ENCODE data around the gene ADM.

The ADM gene

GRCh38 chr11:10318527-10318802 is 13.6 kb downstream of the ADM start:
- DNase-seq (ENCODE audit: extremely low read depth, insufficient read length): no peak
- TF ChIP-seq CTCF (IDR thresholded peaks at IDR 0.05; ENCODE audit: insufficient read depth, low read length, poor library complexity, severe bottlenecking): no peak
- Histone ChIP-seq H3K4me3 (replicated peaks; ENCODE audit: low read depth, low read length) (no peak overlapping the region), H3K27me3 (replicated peaks; ENCODE audit: control insufficient read depth, insufficient read depth, low read length) (no peaks in the 10 kb centered on the region; the same call in 1 of the 2 replicates), H3K36me3 (ENCODE audit: control insufficient read depth, insufficient read depth, low read length) (no peaks in the 10 kb centered on the region)

- no peak for TF ChIP-seq CTCF (IDR thresholded peaks at IDR 0.05; ENCODE audit: insufficient read depth, low read length, poor library complexity, severe bottlenecking)
These were observed 15.1 kb downstream of the ADM start for GRCh38 chr11:10319702-10320558.

GRCh38 chr11:10320736-10321465 is 16.0 kb downstream of the ADM start:
- Histone ChIP-seq H3K27me3 (replicated peaks; ENCODE audit: control insufficient read depth, insufficient read depth, low read length) (no peaks in the 10 kb centered on the region; the same call in 1 of the 2 replicates), H3K4me3 (replicated peaks; ENCODE audit: low read depth, low read length) (no peak overlapping the region), H3K36me3 (ENCODE audit: control insufficient read depth, insufficient read depth, low read length) (no peaks in the 10 kb centered on the region)
- no peak for DNase-seq (ENCODE audit: extremely low read depth, insufficient read length)
- no peak for TF ChIP-seq CTCF (IDR thresholded peaks at IDR 0.05; ENCODE audit: insufficient read depth, low read length, poor library complexity, severe bottlenecking)

More at GRCh38 chr11:10319702-10320558, 15.1 kb downstream of the ADM start:
- Histone ChIP-seq H3K27me3 (replicated peaks; ENCODE audit: control insufficient read depth, insufficient read depth, low read length) (no peaks in the 10 kb centered on the region; the same call in 1 of the 2 replicates), H3K36me3 (ENCODE audit: control insufficient read depth, insufficient read depth, low read length) (no peaks in the 10 kb centered on the region), H3K4me3 (replicated peaks; ENCODE audit: low read depth, low read length) (no peak overlapping the region)
- DNase-seq (ENCODE audit: extremely low read depth, insufficient read length): no peak

- H3K36me3 ChIP-seq (ENCODE audit: control insufficient read depth, insufficient read depth, low read length): no peaks in the 10 kb centered on the region
- DNase-seq (ENCODE audit: extremely low read depth, insufficient read length): no peak
- TF ChIP-seq CTCF (IDR thresholded peaks at IDR 0.05; ENCODE audit: insufficient read depth, low read length, poor library complexity, severe bottlenecking): no peak
- no peak overlapping the region for H3K4me3 ChIP-seq (replicated peaks; ENCODE audit: low read depth, low read length)
- H3K27me3 ChIP-seq (replicated peaks; ENCODE audit: control insufficient read depth, insufficient read depth, low read length): no peaks in the 10 kb centered on the region; the same call in 1 of the 2 replicates
These were observed 17.5 kb downstream of the ADM start for GRCh38 chr11:10322401-10322800.

GRCh38 chr11:10322830-10323792 is 18.2 kb downstream of the ADM start:
- no peaks in the 10 kb centered on the region for H3K36me3 ChIP-seq (ENCODE audit: control insufficient read depth, insufficient read depth, low read length)
- DNase-seq (ENCODE audit: extremely low read depth, insufficient read length): peak; percentile 42
- peak; percentile 41 for TF ChIP-seq CTCF (IDR thresholded peaks at IDR 0.05; ENCODE audit: insufficient read depth, low read length, poor library complexity, severe bottlenecking)
- H3K27me3 ChIP-seq (replicated peaks; ENCODE audit: control insufficient read depth, insufficient read depth, low read length): no peaks in the 10 kb centered on the region; the same call in 1 of the 2 replicates
- H3K4me3 ChIP-seq (replicated peaks; ENCODE audit: low read depth, low read length): no peak overlapping the region
